CD4-positive, CD25-positive, alpha-beta regulatory T cell (primary cell): ENCODE results near the gene KRT6B. TPM values are rescaled to one million over a fixed set of nuclear protein-coding genes. Genes with fewer than 3 reads are reported as not detected.

Source experiments
- ATAC-seq, 2 donors: fragments of 150-1000 bp; cut with Tn5 transposase; one replicate each; pipeline ENCODE4 v1.10.0; 2021; ENCODE audit warnings: low read depth in 2 of 2, moderate number of reproducible peaks in 2 of 2, moderate library complexity in 1 of 2
- DNase-seq, 3 donors: peaks; one replicate each; pipeline versions ENCODE4 v3.0.0 to v3.0.0-alpha.2; 2012 to 2022; ENCODE audit warnings: mixed read lengths in 1 of 3
- H3K27ac ChIP-seq: one replicate; pipeline ENCODE4 v1.7.0; 2013; ENCODE audit warnings: mild to moderate bottlenecking, low read length; ENCODE audit not compliant: insufficient read depth, poor library complexity, severe bottlenecking
- H3K27me3 ChIP-seq: one replicate; pipeline ENCODE4 v1.7.0; 2013; ENCODE audit warnings: low read length; ENCODE audit not compliant: control insufficient read depth, insufficient read depth
- H3K36me3 ChIP-seq: one replicate; pipeline ENCODE4 v1.7.0; 2013; ENCODE audit warnings: mild to moderate bottlenecking, low read length, moderate library complexity; ENCODE audit not compliant: control insufficient read depth, insufficient read depth
- H3K4me1 ChIP-seq: 2 replicates; pipeline ENCODE4 v1.7.0; 2013; ENCODE audit warnings: mild to moderate bottlenecking, low read length; ENCODE audit not compliant: insufficient read depth, control insufficient read depth, poor library complexity, severe bottlenecking
- H3K4me3 ChIP-seq: one replicate; pipeline ENCODE4 v1.7.0; 2013; ENCODE audit warnings: low read depth, mild to moderate bottlenecking, low read length, moderate library complexity
- H3K9me3 ChIP-seq, 2 experiments: 1 replicate in 1 of 2; 2 replicates in 1 of 2; pipeline ENCODE4 v1.7.0; 2013; ENCODE audit warnings: low read length in 2 of 2, mild to moderate bottlenecking in 1 of 2, moderate library complexity in 1 of 2; ENCODE audit not compliant: control insufficient read depth in 2 of 2
- H3K27ac Mint-ChIP-seq, 3 donors: one replicate each; pipeline ENCODE4 v1.8.0; 2020 to 2022; ENCODE audit warnings: mild to moderate bottlenecking in 3 of 3, mixed read lengths in 3 of 3, moderate library complexity in 2 of 3
- H3K27me3 Mint-ChIP-seq: one replicate; pipeline ENCODE4 v1.8.0; 2022; ENCODE audit warnings: mild to moderate bottlenecking, mixed read lengths
- H3K36me3 Mint-ChIP-seq: one replicate; pipeline ENCODE4 v1.8.0; 2020; ENCODE audit warnings: mixed read lengths
- H3K4me1 Mint-ChIP-seq, 4 donors: one replicate each; pipeline ENCODE4 v1.8.0; 2020 to 2022; ENCODE audit warnings: mixed read lengths in 4 of 4, mild to moderate bottlenecking in 1 of 4
- H3K4me3 Mint-ChIP-seq, 4 donors: one replicate each; pipeline ENCODE4 v1.8.0; 2020 to 2022; ENCODE audit warnings: mild to moderate bottlenecking in 4 of 4, mixed read lengths in 4 of 4, moderate library complexity in 3 of 4
- H3K9me3 Mint-ChIP-seq, 7 donors: one replicate each; pipeline ENCODE4 v1.8.0; 2020 to 2022; ENCODE audit warnings: mixed read lengths in 7 of 7, mild to moderate bottlenecking in 3 of 7, moderate library complexity in 2 of 7
- polyA plus RNA-seq, 4 donors: library from polyadenylated mRNA; unstranded; fragments of 300-500 nt; fragmentation: Illumina TruSeq; gene quantifications; one replicate each; pipeline ENCODE4 v1.2.3, GENCODE V29; 2021
- total RNA-seq: library from RNA; stranded (reverse); gene quantifications from one replicate; pipeline ENCODE4 v1.2.3, GENCODE V29; 2022

Gene KRT6B
- total and polyA plus RNA-seq, 5 donors from 2014 or later, result not detected

GRCh38 chr12:52403561-52403960, 48.4 kb downstream of the KRT6B start:
- DNase-seq (no peak), ATAC-seq (no peak)
- Mint-ChIP-seq H3K9me3 (peaks cover 0 to 3% (median 0%) of the 10 kb centered on the region in 7 donors), H3K4me3 (no peak overlapping the region), H3K27ac (no peak overlapping the region), H3K36me3 (no peaks in the 10 kb centered on the region), H3K4me1 (no peaks in the 10 kb centered on the region), H3K27me3 (peaks cover 6% of the 10 kb centered on the region)
- no peaks in the 10 kb centered on the region for H3K36me3 ChIP-seq
- no peaks in the 10 kb centered on the region for H3K9me3 ChIP-seq
- no peak overlapping the region for H3K27ac ChIP-seq
- H3K27me3 ChIP-seq, result no peaks in the 10 kb centered on the region
- H3K4me1 ChIP-seq, result no peaks in the 10 kb centered on the region
- no peak overlapping the region for H3K4me3 ChIP-seq

- Histone ChIP-seq H3K27me3 (no peaks in the 10 kb centered on the region), H3K36me3 (no peaks in the 10 kb centered on the region), H3K27ac (no peak overlapping the region), H3K4me1 (no peaks in the 10 kb centered on the region), H3K4me3 (no peak overlapping the region), H3K9me3 (no peaks in the 10 kb centered on the region)
- ATAC-seq (no peak), DNase-seq (no peak)
- peaks cover 0 to 2% (median 0%) of the 10 kb centered on the region in 7 donors for H3K9me3 Mint-ChIP-seq
- peaks cover 6% of the 10 kb centered on the region for H3K27me3 Mint-ChIP-seq
- no peaks in the 10 kb centered on the region for H3K36me3 Mint-ChIP-seq
- H3K27ac Mint-ChIP-seq, result no peak overlapping the region
- no peak overlapping the region for H3K4me3 Mint-ChIP-seq
- no peaks in the 10 kb centered on the region for H3K4me1 Mint-ChIP-seq
Observed at GRCh38 chr12:52402873-52403540, 48.9 kb downstream of the KRT6B start.

- no peak for DNase-seq
- Mint-ChIP-seq H3K36me3 (no peaks in the 10 kb centered on the region), H3K4me3 (no peak overlapping the region), H3K27me3 (peaks cover 6% of the 10 kb centered on the region), H3K9me3 (peaks cover 0 to 2% (median 0%) of the 10 kb centered on the region in 7 donors), H3K27ac (no peak overlapping the region), H3K4me1 (no peaks in the 10 kb centered on the region)
- no peaks in the 10 kb centered on the region for H3K9me3 ChIP-seq
- H3K4me1 ChIP-seq, result no peaks in the 10 kb centered on the region
- H3K27me3 ChIP-seq, result no peaks in the 10 kb centered on the region
- no peak for ATAC-seq
- no peaks in the 10 kb centered on the region for H3K36me3 ChIP-seq
- H3K27ac ChIP-seq, result no peak overlapping the region
- no peak overlapping the region for H3K4me3 ChIP-seq
Observed at GRCh38 chr12:52402377-52402776, 49.6 kb downstream of the KRT6B start.

GRCh38 chr12:52401926-52402325, 50.0 kb downstream of the KRT6B start:
- Histone ChIP-seq H3K9me3 (no peaks in the 10 kb centered on the region), H3K4me1 (no peaks in the 10 kb centered on the region), H3K27me3 (no peaks in the 10 kb centered on the region), H3K36me3 (no peaks in the 10 kb centered on the region), H3K4me3 (no peak overlapping the region), H3K27ac (no peak overlapping the region)
- Mint-ChIP-seq H3K4me1 (no peaks in the 10 kb centered on the region), H3K4me3 (no peak overlapping the region), H3K9me3 (peaks cover 0 to 2% (median 0%) of the 10 kb centered on the region in 7 donors), H3K36me3 (no peaks in the 10 kb centered on the region), H3K27ac (no peak overlapping the region), H3K27me3 (peaks cover 6% of the 10 kb centered on the region)
- ATAC-seq, result no peak
- no peak for DNase-seq

GRCh38 chr12:52401526-52401925, 50.4 kb downstream of the KRT6B start:
- peaks cover 0 to 2% (median 0%) of the 10 kb centered on the region in 7 donors for H3K9me3 Mint-ChIP-seq
- Histone ChIP-seq H3K4me3 (no peak overlapping the region), H3K27me3 (no peaks in the 10 kb centered on the region), H3K9me3 (no peaks in the 10 kb centered on the region), H3K4me1 (no peaks in the 10 kb centered on the region), H3K36me3 (no peaks in the 10 kb centered on the region), H3K27ac (no peak overlapping the region)
- H3K27ac Mint-ChIP-seq, result no peak overlapping the region
- H3K27me3 Mint-ChIP-seq, result peaks cover 6% of the 10 kb centered on the region
- DNase-seq, result no peak
- H3K36me3 Mint-ChIP-seq, result no peaks in the 10 kb centered on the region
- H3K4me3 Mint-ChIP-seq, result no peak overlapping the region
- no peak for ATAC-seq
- H3K4me1 Mint-ChIP-seq, result no peaks in the 10 kb centered on the region

- Mint-ChIP-seq H3K4me3 (no peak overlapping the region), H3K9me3 (peaks cover 0 to 2% (median 0%) of the 10 kb centered on the region in 7 donors), H3K27me3 (peaks cover 6% of the 10 kb centered on the region), H3K27ac (no peak overlapping the region), H3K4me1 (no peaks in the 10 kb centered on the region), H3K36me3 (no peaks in the 10 kb centered on the region)
- Histone ChIP-seq H3K4me1 (no peaks in the 10 kb centered on the region), H3K36me3 (no peaks in the 10 kb centered on the region), H3K4me3 (no peak overlapping the region), H3K9me3 (no peaks in the 10 kb centered on the region), H3K27ac (no peak overlapping the region), H3K27me3 (no peaks in the 10 kb centered on the region)
- ATAC-seq, result no peak
- DNase-seq, result no peak
Observed at GRCh38 chr12:52400906-52401305, 51.0 kb downstream of the KRT6B start.

GRCh38 chr12:52399756-52400155, 52.2 kb downstream of the KRT6B start:
- no peak for DNase-seq
- H3K27ac ChIP-seq, result no peak overlapping the region

GRCh38 chr12:52398176-52398575, 53.8 kb downstream of the KRT6B start:
- peaks cover 8% of the 10 kb centered on the region for H3K27me3 Mint-ChIP-seq
- Histone ChIP-seq H3K4me1 (no peaks in the 10 kb centered on the region), H3K36me3 (no peaks in the 10 kb centered on the region), H3K27me3 (no peaks in the 10 kb centered on the region), H3K27ac (no peak overlapping the region), H3K4me3 (no peak overlapping the region), H3K9me3 (no peaks in the 10 kb centered on the region)
- DNase-seq (no peak), ATAC-seq (no peak)
- peaks cover 0 to 2% (median 0%) of the 10 kb centered on the region in 7 donors for H3K9me3 Mint-ChIP-seq
- no peaks in the 10 kb centered on the region for H3K4me1 Mint-ChIP-seq
- no peak overlapping the region for H3K27ac Mint-ChIP-seq
- H3K36me3 Mint-ChIP-seq, result no peaks in the 10 kb centered on the region
- no peak overlapping the region for H3K4me3 Mint-ChIP-seq

More at GRCh38 chr12:52399756-52400155, 52.2 kb downstream of the KRT6B start:
- H3K4me3 ChIP-seq, result no peak overlapping the region
- Mint-ChIP-seq H3K27me3 (peaks cover 6% of the 10 kb centered on the region), H3K4me3 (no peak overlapping the region), H3K36me3 (no peaks in the 10 kb centered on the region), H3K4me1 (no peaks in the 10 kb centered on the region), H3K27ac (no peak overlapping the region), H3K9me3 (peaks cover 0 to 2% (median 0%) of the 10 kb centered on the region in 7 donors)
- no peaks in the 10 kb centered on the region for H3K4me1 ChIP-seq
- H3K9me3 ChIP-seq, result no peaks in the 10 kb centered on the region
- no peaks in the 10 kb centered on the region for H3K36me3 ChIP-seq
- no peak for ATAC-seq
- H3K27me3 ChIP-seq, result no peaks in the 10 kb centered on the region
